ENCODE measurements around the gene PIP4P1. TPM values are rescaled to one million over a fixed set of nuclear protein-coding genes. Genes with fewer than 3 reads are reported as not detected.

The PIP4P1 gene
- total and polyA plus RNA-seq, 2 of the 13 experiments (the other 11 are each of a cell fraction or from before 2014, with no cell fraction given): 33.4 to 47.0 TPM

GRCh38 chr14:20461225-20462141 is at the start of gene PIP4P1 (continued):
- TF ChIP-seq GATAD1 (CRISPR knock-in tag; IDR thresholded peaks at IDR 0.05) (peak; percentile 97), SMAD3 (CRISPR knock-in tag; IDR thresholded peaks at IDR 0.05) (peak; percentile 98), PPARG (CRISPR knock-in tag; conservative IDR thresholded peaks at IDR 0.05) (peak; percentile 64; the same call in 1 of the 2 replicates), IRF9 (CRISPR knock-in tag; IDR thresholded peaks at IDR 0.05; ENCODE audit: borderline replicate concordance) (peak; percentile 88), ATF2 (CRISPR knock-in tag; IDR thresholded peaks at IDR 0.05) (peak; percentile 91), MYPOP (CRISPR knock-in tag; IDR thresholded peaks at IDR 0.05) (peak; percentile 99), KAT7 (CRISPR knock-in tag; IDR thresholded peaks at IDR 0.05; ENCODE audit: borderline replicate concordance) (peak; percentile 41; the same call in 1 of the 2 replicates), ZNF17 (CRISPR knock-in tag; IDR thresholded peaks at IDR 0.05) (no peak), ZFP36L2 (CRISPR knock-in tag; IDR thresholded peaks at IDR 0.05) (no peak; the same call in 1 of the 2 replicates), ZNF251 (CRISPR knock-in tag; IDR thresholded peaks at IDR 0.05) (no peak), KMT2A (CRISPR knock-in tag; IDR thresholded peaks at IDR 0.05) (no peak; the same call in 1 of the 2 replicates), ZNF703 (CRISPR knock-in tag; IDR thresholded peaks at IDR 0.05; ENCODE audit: borderline replicate concordance) (0 out of 2 replicates have a peak, but pooled peaks have one; percentile 48), RARG (CRISPR knock-in tag; IDR thresholded peaks at IDR 0.05; ENCODE audit: low read depth) (no peak), ZBTB37 (CRISPR knock-in tag; IDR thresholded peaks at IDR 0.05) (no peak), MTF1 (CRISPR knock-in tag; IDR thresholded peaks at IDR 0.05) (no peak), ZNF672 (CRISPR knock-in tag; IDR thresholded peaks at IDR 0.05) (no peak), REL (CRISPR knock-in tag; conservative IDR thresholded peaks at IDR 0.05) (no peak; the same call in 1 of the 2 replicates), ZNF549 (CRISPR knock-in tag; IDR thresholded peaks at IDR 0.05) (no peak), ZBTB3 (CRISPR knock-in tag; IDR thresholded peaks at IDR 0.05; ENCODE audit: borderline replicate concordance, low read depth) (0 out of 2 replicates have a peak, but pooled peaks have one; percentile 90), NR0B2 (CRISPR knock-in tag; IDR thresholded peaks at IDR 0.05) (peak; percentile 94), CEBPB (IDR thresholded peaks at IDR 0.05; ENCODE audit: borderline replicate concordance, low read depth, low read length) (peak; percentile 93), ZNF550 (CRISPR knock-in tag; IDR thresholded peaks at IDR 0.05; ENCODE audit: borderline replicate concordance) (peak; percentile 86; the same call in 1 of the 2 replicates), ZNF557 (CRISPR knock-in tag; IDR thresholded peaks at IDR 0.05) (no peak; the same call in 1 of the 2 replicates), ZKSCAN1 (IDR thresholded peaks at IDR 0.05; ENCODE audit: low read length) (no peak)
